Measurements from ENCODE around the gene CCDC74B. TPM values are rescaled to one million over a fixed set of nuclear protein-coding genes. Genes with fewer than 3 reads are reported as not detected.
"Not testable (repeated sequence)": the region's sequence is repeated elsewhere in the genome, so short reads cannot be mapped to it uniquely, and the experiment has no call there.

CCDC74B gene
- total and polyA plus RNA-seq, 4 donors = 0.09 to 0.17 (median 0.09) TPM; not detected in 1

DNA sequence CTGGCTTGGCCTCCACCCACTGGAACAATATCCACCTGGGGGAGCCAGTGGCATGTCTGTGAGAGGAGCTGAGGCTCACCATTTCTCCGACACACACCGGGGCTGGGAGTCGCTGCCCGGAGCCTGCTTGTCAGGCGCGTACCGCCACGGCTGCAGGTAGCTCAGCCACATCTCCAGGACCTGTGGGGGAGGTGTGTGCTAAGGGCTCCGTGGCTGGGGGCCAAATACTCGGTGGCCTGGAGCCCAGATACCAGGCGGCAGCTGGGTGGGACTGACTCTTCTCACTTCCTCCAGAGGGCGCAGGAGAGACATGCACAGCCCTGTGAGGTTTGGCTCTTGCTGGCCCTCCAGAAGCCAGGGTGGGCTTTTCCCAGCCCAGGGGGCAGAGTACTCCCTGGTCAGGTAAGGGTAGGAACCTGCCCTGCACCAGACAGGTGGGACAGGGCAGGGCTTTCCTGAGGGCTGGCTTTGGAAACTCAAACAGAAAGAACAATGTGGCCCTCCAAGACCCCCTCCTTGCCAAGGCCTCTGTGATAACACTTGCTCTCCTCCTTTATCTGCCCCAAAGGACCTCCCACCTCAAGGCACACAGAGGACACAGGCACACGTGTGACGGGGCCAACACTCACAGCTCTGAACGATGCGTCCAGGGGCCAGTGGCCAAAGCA lies 11.2 kb upstream of the CCDC74B start:
- H3K36me3 ChIP-seq (ENCODE audit: control insufficient read depth in 4 of 4, insufficient read depth in 3 of 4, low read depth in 1 of 4, low read length in 3 of 4) = peaks cover 8 to 26% (median 12%) of the 10 kb centered on the region in 4 donors
- 54% methylated on average over 16 of the region's 16 CpGs for WGBS
- not testable (repeated sequence) for H3K4me3 ChIP-seq (ENCODE audit: low read depth in 1 of 3, low read length in 3 of 3); H3K9me3 ChIP-seq (ENCODE audit: control insufficient read depth in 4 of 4, low read length in 3 of 4); H3K27ac ChIP-seq (ENCODE audit: low read depth in 1 of 2, low read length in 2 of 2); H3K27me3 ChIP-seq (ENCODE audit: control insufficient read depth in 4 of 4, insufficient read depth in 4 of 4, low read length in 3 of 4); H3K9ac ChIP-seq (ENCODE audit: low read depth in 1 of 2, low read length in 2 of 2); H3K4me1 ChIP-seq (ENCODE audit: control insufficient read depth in 4 of 4, insufficient read depth in 4 of 4, low read length in 3 of 4)
- TF ChIP-seq, protein P1, sequence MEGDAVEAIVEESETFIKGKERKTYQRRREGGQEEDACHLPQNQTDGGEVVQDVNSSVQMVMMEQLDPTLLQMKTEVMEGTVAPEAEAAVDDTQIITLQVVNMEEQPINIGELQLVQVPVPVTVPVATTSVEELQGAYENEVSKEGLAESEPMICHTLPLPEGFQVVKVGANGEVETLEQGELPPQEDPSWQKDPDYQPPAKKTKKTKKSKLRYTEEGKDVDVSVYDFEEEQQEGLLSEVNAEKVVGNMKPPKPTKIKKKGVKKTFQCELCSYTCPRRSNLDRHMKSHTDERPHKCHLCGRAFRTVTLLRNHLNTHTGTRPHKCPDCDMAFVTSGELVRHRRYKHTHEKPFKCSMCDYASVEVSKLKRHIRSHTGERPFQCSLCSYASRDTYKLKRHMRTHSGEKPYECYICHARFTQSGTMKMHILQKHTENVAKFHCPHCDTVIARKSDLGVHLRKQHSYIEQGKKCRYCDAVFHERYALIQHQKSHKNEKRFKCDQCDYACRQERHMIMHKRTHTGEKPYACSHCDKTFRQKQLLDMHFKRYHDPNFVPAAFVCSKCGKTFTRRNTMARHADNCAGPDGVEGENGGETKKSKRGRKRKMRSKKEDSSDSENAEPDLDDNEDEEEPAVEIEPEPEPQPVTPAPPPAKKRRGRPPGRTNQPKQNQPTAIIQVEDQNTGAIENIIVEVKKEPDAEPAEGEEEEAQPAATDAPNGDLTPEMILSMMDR (IDR thresholded peaks at IDR 0.05; ENCODE audit: low read depth, low read length, missing input control) = peak; percentile 41
- peak; percentile 50 to 68 for TF ChIP-seq RAD21 (IDR thresholded peaks at IDR 0.05)
- DNase-seq (ENCODE audit: low spot score) = peak; percentile 64

DNA sequence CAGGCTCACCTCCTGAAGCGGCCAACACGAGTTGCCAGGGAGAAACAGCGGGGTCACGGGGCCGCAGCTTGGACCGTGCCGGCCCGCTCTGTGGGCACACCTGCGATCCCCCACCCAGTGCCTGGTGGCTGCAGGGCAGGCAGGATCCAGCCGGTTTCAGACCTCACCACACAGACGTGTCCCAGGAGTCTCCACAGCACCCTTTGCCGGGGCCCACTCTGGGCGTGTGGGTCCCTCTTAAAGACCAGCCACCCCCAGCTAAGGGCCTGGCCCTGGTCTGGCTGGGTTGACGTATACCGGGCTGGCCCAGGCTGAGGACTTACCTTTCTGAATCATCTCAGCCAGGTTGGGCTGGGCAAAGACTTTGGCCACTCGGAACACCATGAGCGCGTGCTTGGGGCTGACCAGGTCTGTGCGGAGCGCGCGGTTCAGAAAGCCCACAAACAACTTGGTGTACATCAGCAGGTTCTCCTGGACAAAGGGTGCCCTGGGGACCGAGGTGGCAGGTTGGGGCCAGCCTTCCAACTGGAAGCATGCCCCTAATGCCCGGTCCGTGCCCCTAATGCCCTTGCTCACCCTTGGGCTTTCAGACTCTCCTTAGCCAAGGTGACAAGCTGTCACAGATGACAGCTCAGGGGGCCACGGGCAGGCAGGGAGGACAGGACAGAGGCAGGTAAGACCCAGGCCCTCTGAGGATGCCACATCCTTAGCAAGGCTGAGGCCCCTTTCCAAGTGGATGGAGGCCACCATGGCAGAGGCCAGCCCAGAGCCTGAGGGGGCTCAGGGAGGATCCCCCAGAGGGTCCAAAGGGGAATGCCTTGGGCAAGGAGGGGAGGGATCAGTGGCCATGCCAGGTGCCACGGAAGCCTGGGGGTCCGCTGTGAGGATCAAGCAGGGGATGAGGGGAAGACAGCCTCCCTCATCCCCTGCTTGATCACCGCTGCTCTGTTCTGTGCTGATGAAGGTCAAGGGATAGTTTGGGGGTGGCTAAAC lies 10.2 kb upstream of the CCDC74B start:
- TF ChIP-seq NR2F2 (IDR thresholded peaks at IDR 0.05) = no peak
- TF ChIP-seq JUND (IDR thresholded peaks at IDR 0.05) = no peak
- TF ChIP-seq HNF4G (IDR thresholded peaks at IDR 0.05) = no peak
- no peak for TF ChIP-seq SP1 (IDR thresholded peaks at IDR 0.05)
- no peak for TF ChIP-seq YY1 (IDR thresholded peaks at IDR 0.05)
- TF ChIP-seq, protein P2, sequence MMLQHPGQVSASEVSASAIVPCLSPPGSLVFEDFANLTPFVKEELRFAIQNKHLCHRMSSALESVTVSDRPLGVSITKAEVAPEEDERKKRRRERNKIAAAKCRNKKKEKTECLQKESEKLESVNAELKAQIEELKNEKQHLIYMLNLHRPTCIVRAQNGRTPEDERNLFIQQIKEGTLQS (IDR thresholded peaks at IDR 0.05) = no peak
- no peak for TF ChIP-seq FOXA2 (IDR thresholded peaks at IDR 0.05)
- Histone ChIP-seq H3K36me3 (ENCODE audit: control insufficient read depth in 4 of 4, insufficient read depth in 3 of 4, low read depth in 1 of 4, low read length in 3 of 4) (peaks cover 8 to 26% (median 12%) of the 10 kb centered on the region in 4 donors), H3K4me1 (ENCODE audit: control insufficient read depth in 4 of 4, insufficient read depth in 4 of 4, low read length in 3 of 4) (no peaks in the 10 kb centered on the region), H3K27ac (ENCODE audit: low read depth in 1 of 2, low read length in 2 of 2) (no peak overlapping the region), H3K27me3 (ENCODE audit: control insufficient read depth in 4 of 4, insufficient read depth in 4 of 4, low read length in 3 of 4) (no peaks in the 10 kb centered on the region), H3K4me3 (ENCODE audit: low read depth in 1 of 3, low read length in 3 of 3) (no peak overlapping the region), H3K9ac (ENCODE audit: low read depth in 1 of 2, low read length in 2 of 2) (no peak overlapping the region), H3K9me3 (ENCODE audit: control insufficient read depth in 4 of 4, low read length in 3 of 4) (no peaks in the 10 kb centered on the region)
- 97% methylated on average over 29 of the region's 29 CpGs for WGBS
- DNase-seq (ENCODE audit: low spot score) = no peak

DNA sequence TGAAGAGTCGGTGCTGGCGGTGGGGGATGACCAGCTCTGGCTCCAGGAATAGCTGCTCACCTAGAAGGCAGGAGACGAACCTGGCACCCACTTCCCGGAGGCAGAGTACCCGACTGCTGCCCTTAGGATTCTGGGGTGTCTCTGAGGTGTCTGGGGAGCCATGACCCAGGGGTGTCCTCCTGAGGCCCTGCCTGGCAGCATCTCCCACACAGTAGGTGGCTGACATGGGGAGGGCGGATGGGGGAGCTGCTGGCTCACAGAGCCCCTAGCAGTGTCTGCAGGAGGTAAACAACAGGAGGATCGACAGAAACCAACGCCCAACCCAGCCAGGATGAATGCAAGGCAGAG lies 9.5 kb upstream of the CCDC74B start:
- H3K27me3 ChIP-seq (ENCODE audit: control insufficient read depth in 4 of 4, insufficient read depth in 4 of 4, low read length in 3 of 4); H3K4me3 ChIP-seq (ENCODE audit: low read depth in 1 of 3, low read length in 3 of 3); DNase-seq (ENCODE audit: low spot score); H3K4me1 ChIP-seq (ENCODE audit: control insufficient read depth in 4 of 4, insufficient read depth in 4 of 4, low read length in 3 of 4); H3K9ac ChIP-seq (ENCODE audit: low read depth in 1 of 2, low read length in 2 of 2); H3K27ac ChIP-seq (ENCODE audit: low read depth in 1 of 2, low read length in 2 of 2); H3K9me3 ChIP-seq (ENCODE audit: control insufficient read depth in 4 of 4, low read length in 3 of 4): not testable (repeated sequence)
- WGBS = 96% methylated on average over 8 of the region's 8 CpGs
- H3K36me3 ChIP-seq (ENCODE audit: control insufficient read depth in 4 of 4, insufficient read depth in 3 of 4, low read depth in 1 of 4, low read length in 3 of 4) = peaks cover 8 to 23% (median 12%) of the 10 kb centered on the region in 4 donors

DNA sequence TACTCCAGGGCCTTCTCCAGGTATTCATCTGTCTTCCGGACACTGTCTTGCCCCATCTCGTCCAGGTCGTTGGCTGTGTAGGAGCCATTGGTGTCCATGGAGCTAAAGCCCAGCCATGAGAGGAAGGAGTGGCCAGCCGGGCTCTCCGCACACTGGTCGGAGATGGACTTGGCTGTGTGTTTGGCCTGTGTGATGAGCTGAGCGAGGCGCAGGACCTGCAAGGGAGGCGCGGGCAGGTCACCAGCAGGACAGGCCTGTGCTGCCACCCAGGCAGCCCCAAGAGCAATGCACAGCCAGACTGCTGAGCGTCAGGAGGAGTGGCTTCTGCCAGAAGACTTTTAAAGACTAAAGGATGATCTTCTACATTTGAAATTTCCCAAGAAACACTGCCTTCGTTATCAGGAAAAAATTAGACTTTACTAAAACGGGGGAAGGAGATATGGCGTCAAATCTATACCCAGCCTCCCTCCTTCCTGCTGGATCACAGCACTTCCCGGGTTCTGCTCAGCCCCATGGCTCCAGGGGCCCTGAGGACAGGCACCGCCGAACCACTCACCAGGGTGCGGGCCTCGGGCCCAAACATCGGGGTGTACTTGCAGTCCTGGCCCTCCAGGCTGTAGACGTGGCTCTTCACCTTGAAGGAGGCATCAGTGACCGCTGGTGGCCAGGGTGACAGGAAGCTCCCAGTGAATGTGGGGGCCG lies 9.0 kb upstream of the CCDC74B start:
- not testable (repeated sequence) for H3K9ac ChIP-seq (ENCODE audit: low read depth in 1 of 2, low read length in 2 of 2); H3K27ac ChIP-seq (ENCODE audit: low read depth in 1 of 2, low read length in 2 of 2); H3K9me3 ChIP-seq (ENCODE audit: control insufficient read depth in 4 of 4, low read length in 3 of 4); H3K4me3 ChIP-seq (ENCODE audit: low read depth in 1 of 3, low read length in 3 of 3); H3K27me3 ChIP-seq (ENCODE audit: control insufficient read depth in 4 of 4, insufficient read depth in 4 of 4, low read length in 3 of 4); H3K4me1 ChIP-seq (ENCODE audit: control insufficient read depth in 4 of 4, insufficient read depth in 4 of 4, low read length in 3 of 4); DNase-seq (ENCODE audit: low spot score)
- H3K36me3 ChIP-seq (ENCODE audit: control insufficient read depth in 4 of 4, insufficient read depth in 3 of 4, low read depth in 1 of 4, low read length in 3 of 4) = peaks cover 8 to 22% (median 12%) of the 10 kb centered on the region in 4 donors
- 94% methylated on average over 22 of the region's 23 CpGs for WGBS
